GM12874 (cell line): ENCODE measurements around the gene ACLY.

Experiments used
- TF ChIP-seq, protein P1 (sequence below): IDR thresholded peaks from 2 replicates; pipeline ENCODE4 v1.5.1; 2011; ENCODE audit warnings: low read depth, mild to moderate bottlenecking, control low read depth, low read length, moderate library complexity; ENCODE audit not compliant: insufficient read depth

The ACLY gene

GRCh38 chr17:41918314-41919164, at the start of gene ACLY:
ACLY (minus strand) TSS chr17:41918951; CDS start chr17:41913873, 5,078 bp downstream.
- TF ChIP-seq, protein P1, sequence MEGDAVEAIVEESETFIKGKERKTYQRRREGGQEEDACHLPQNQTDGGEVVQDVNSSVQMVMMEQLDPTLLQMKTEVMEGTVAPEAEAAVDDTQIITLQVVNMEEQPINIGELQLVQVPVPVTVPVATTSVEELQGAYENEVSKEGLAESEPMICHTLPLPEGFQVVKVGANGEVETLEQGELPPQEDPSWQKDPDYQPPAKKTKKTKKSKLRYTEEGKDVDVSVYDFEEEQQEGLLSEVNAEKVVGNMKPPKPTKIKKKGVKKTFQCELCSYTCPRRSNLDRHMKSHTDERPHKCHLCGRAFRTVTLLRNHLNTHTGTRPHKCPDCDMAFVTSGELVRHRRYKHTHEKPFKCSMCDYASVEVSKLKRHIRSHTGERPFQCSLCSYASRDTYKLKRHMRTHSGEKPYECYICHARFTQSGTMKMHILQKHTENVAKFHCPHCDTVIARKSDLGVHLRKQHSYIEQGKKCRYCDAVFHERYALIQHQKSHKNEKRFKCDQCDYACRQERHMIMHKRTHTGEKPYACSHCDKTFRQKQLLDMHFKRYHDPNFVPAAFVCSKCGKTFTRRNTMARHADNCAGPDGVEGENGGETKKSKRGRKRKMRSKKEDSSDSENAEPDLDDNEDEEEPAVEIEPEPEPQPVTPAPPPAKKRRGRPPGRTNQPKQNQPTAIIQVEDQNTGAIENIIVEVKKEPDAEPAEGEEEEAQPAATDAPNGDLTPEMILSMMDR: no peak

DNA sequence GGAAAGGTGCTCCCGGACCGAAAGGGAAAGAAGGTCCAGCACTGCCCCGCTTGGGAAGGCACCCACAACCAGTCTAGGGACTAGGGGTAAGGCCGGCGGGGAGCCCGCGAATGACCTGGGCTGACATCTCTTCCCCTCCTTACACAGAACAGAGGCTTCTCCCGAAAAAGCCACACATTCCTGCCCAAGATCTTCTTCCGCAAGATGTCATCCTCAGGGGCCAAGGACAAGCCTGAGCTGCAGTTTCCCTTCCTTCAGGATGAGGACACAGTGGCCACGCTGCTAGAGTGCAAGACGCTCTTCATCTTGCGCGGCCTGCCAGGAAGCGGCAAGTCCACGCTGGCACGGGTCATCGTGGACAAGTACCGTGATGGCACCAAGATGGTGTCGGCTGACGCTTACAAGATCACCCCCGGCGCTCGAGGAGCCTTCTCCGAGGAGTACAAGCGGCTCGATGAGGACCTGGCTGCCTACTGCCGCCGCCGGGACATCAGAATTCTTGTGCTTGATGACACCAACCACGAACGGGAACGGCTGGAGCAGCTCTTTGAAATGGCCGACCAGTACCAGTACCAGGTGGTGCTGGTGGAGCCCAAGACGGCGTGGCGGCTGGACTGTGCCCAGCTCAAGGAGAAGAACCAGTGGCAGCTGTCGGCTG, 49.3 kb upstream of the ACLY start:
- TF ChIP-seq, protein P1: no peak

DNA sequence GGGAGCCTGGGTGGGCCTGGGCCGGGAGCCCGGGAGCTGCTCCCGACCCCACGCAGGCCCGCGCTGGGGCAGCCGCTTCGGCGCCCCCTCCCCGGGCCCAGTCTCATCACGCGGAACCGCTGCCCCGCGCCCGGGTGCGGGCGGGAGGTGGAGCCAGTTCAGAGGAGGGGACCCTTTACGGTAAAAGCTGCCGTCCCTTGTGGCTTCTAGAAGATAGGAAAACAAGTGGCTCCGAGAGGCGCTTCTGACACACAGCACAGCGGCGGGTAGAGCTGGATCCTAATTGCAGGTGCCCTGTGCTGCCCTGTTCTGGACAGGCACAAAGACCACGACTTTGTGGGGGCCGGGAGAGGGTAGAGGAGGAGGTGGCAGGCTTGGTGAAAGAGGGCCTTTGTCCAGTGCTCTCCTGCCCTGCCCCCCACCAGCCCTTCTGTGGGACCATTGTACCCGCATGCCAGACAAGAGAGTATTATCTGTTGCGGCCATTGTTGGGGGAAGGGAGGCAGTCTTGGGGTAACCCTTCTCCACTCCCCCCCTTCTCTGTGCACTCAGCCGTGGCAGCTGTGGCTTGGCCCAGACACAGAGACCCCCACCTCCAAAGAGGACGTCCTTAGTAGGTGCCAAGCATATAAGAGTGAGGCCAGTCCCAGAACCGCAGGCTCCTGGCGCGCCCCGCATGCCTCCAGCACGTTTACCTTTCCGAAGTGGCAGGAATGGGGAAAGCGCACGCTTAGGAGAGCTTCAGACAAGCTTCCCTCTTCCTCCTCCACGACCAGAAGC, 48.6 kb upstream of the ACLY start:
- TF ChIP-seq, protein P1: no peak

- TF ChIP-seq, protein P1: no peak
Observed at GRCh38 chr17:41966463-41967140, 47.9 kb upstream of the ACLY start, which contains the start of gene CNP. CNP (plus strand) TSS chr17:41966795; CDS start chr17:41966885, 90 bp downstream.

DNA sequence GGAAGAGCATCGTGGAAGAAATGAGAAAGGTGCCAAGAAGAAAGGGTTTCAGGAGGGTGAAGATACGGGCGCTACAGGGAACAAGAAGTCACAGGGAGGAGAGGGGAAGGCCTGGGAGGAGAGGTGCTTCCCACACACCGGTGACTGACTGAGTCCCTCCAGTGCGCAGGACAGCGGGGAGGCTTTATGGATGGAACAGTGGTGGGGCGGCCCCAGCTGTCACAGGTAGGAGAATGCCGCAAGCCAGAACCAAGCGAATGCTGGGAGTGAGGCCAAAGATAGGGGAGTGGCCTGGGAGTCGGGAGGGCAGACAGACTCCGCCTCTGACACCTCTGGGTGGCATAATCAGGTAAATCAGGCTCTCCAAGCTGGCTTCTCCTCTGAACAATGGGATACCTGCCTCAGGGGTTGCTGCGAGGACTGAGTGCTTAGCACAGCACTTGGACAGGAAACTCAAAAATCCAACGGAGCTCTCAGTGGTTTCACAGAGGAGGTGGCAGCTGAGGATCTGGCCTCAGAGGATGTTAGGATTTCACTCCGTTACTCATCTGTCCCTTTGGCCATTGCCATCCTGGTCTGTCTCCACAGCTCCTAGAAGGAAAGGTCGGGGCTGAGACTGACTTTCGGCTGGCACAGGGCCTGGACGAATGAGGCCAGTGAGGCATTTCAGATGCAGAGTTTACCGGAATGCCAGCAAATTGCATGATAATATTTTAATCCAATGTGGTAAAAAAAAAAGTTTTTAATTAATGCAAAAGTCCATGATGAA, 47.1 kb upstream of the ACLY start:
- TF ChIP-seq, protein P1: no peak

DNA sequence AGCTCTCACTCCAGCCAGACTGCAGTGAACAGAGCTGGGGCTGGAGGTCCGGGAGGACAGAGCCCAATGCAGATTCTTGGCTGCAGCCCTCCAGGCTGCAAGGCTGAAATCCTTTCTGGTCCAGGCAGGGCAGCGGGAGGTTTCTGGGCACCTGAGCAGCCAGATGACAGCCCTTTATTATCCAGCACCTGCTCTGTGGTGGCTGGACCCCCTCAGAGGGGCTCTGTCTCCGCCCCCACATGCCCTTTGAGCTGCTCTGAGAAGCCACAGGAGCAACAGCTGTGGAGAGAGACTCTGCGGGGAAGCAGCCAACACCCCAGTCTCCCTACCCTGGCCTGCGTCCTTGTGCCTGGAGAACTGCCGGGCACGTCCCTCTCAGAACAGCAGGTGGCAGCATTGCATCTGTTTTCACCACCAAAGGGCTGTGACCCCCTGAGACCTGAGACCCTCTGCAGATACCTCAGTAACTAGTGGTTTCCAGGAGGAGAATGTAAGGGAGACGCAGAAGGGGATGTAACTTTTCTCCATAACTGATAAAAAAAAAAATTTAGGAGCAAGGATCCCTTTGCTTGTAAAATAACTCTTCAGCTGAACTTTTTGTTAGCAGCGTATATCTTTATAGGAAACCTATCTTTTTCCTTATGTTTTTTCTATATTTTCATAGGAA, 44.1 kb upstream of the ACLY start:
- TF ChIP-seq, protein P1: peak; percentile 87
